ENCODE measurements around the gene CNTNAP5.

DNA sequence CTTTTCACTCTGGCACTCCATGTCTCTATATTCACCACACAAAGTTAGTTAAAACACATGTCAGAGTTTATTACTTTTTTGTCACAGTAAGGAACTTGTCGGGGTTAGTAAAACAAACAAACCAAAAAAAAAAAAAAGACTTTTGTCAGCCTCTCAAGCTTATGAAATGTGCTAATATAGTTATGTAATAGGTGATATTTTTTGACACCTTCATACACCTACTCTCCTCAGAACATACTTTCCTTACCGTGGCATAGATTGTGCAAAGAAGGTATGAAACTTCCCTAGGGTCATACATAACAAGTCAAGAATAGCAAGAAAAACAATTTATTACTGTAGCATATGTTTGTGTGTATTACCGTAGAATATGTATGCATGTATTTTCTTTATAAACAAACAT is 633.3 kb downstream of the CNTNAP5 start:
- TF ChIP-seq, protein P1, sequence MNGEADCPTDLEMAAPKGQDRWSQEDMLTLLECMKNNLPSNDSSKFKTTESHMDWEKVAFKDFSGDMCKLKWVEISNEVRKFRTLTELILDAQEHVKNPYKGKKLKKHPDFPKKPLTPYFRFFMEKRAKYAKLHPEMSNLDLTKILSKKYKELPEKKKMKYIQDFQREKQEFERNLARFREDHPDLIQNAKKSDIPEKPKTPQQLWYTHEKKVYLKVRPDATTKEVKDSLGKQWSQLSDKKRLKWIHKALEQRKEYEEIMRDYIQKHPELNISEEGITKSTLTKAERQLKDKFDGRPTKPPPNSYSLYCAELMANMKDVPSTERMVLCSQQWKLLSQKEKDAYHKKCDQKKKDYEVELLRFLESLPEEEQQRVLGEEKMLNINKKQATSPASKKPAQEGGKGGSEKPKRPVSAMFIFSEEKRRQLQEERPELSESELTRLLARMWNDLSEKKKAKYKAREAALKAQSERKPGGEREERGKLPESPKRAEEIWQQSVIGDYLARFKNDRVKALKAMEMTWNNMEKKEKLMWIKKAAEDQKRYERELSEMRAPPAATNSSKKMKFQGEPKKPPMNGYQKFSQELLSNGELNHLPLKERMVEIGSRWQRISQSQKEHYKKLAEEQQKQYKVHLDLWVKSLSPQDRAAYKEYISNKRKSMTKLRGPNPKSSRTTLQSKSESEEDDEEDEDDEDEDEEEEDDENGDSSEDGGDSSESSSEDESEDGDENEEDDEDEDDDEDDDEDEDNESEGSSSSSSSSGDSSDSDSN (IDR thresholded peaks at IDR 0.05; ENCODE audit: borderline replicate concordance in 1 of 2, low read depth in 2 of 2, low read length in 2 of 2), result no peak
- no peak for TF ChIP-seq NFXL1 (CRISPR knock-in tag; IDR thresholded peaks at IDR 0.05)

Measured in K562 (cell line).